ENCODE measurements around the gene PLA2G4E. TPM values are rescaled to one million over a fixed set of nuclear protein-coding genes. Genes with fewer than 3 reads are reported as not detected.
A peak's percentile ranks its signal among the peaks of the same experiment; 100 is the strongest.

The PLA2G4E gene
- total RNA-seq, 1 donor from 2014 or later, result not detected

- no peak for ATAC-seq
Observed at GRCh38 chr15:42031198-42031915, 10.5 kb upstream of the PLA2G4E start.

GRCh38 chr15:42027521-42027920 lies 6.7 kb upstream of the PLA2G4E start:
- ATAC-seq (no peak), DNase-seq (ENCODE audit: low spot score) (no peak)

More at GRCh38 chr15:42031198-42031915, 10.5 kb upstream of the PLA2G4E start:
- DNase-seq (ENCODE audit: low spot score), result no peak

GRCh38 chr15:42024303-42024702 lies 3.5 kb upstream of the PLA2G4E start:
- ATAC-seq (no peak), DNase-seq (ENCODE audit: low spot score) (no peak)

GRCh38 chr15:42021593-42021992 lies 751 bp upstream of the PLA2G4E start:
- no peak for DNase-seq (ENCODE audit: low spot score)
- no peak for ATAC-seq

- no peak for DNase-seq (ENCODE audit: low spot score)
- ATAC-seq, result no peak
Observed at GRCh38 chr15:42018306-42019224, 2.3 kb downstream of the PLA2G4E start.

GRCh38 chr15:42016971-42017370 lies 3.9 kb downstream of the PLA2G4E start:
- DNase-seq (ENCODE audit: low spot score) (no peak), ATAC-seq (no peak)

- ATAC-seq (no peak), DNase-seq (ENCODE audit: low spot score) (no peak)
Observed at GRCh38 chr15:42014406-42014805, 6.4 kb downstream of the PLA2G4E start.

GRCh38 chr15:42012928-42013482 lies 7.8 kb downstream of the PLA2G4E start:
- DNase-seq (ENCODE audit: low spot score) (no peak), ATAC-seq (no peak)

- no peak for DNase-seq (ENCODE audit: low spot score)
- ATAC-seq, result peak; percentile 66
Observed at GRCh38 chr15:42012241-42012640, 8.6 kb downstream of the PLA2G4E start.

GRCh38 chr15:42011074-42011473 lies 9.8 kb downstream of the PLA2G4E start:
- ATAC-seq (no peak), DNase-seq (ENCODE audit: low spot score) (no peak)

GRCh38 chr15:42010434-42010833 lies 10.4 kb downstream of the PLA2G4E start:
- DNase-seq (ENCODE audit: low spot score) (no peak), ATAC-seq (no peak)

GRCh38 chr15:42009474-42009873 lies 11.4 kb downstream of the PLA2G4E start:
- DNase-seq (ENCODE audit: low spot score) (no peak), ATAC-seq (no peak)

- DNase-seq (ENCODE audit: low spot score) (no peak), ATAC-seq (no peak)
Observed at GRCh38 chr15:42009022-42009421, 11.8 kb downstream of the PLA2G4E start.

GRCh38 chr15:42007386-42007785 lies 13.5 kb downstream of the PLA2G4E start:
- DNase-seq (ENCODE audit: low spot score), result no peak
- ATAC-seq, result no peak

- DNase-seq (ENCODE audit: low spot score) (no peak), ATAC-seq (no peak)
Observed at GRCh38 chr15:42002333-42002732, 18.5 kb downstream of the PLA2G4E start.

GRCh38 chr15:42001236-42001635 lies 19.6 kb downstream of the PLA2G4E start:
- ATAC-seq, result no peak
- no peak for DNase-seq (ENCODE audit: low spot score)

- no peak for ATAC-seq
- DNase-seq (ENCODE audit: low spot score), result no peak
Observed at GRCh38 chr15:41999290-42000285, 21.3 kb downstream of the PLA2G4E start.

- ATAC-seq (no peak), DNase-seq (ENCODE audit: low spot score) (no peak)
Observed at GRCh38 chr15:41997845-41998244, 23.0 kb downstream of the PLA2G4E start.

- ATAC-seq, result no peak
- DNase-seq (ENCODE audit: low spot score), result no peak
Observed at GRCh38 chr15:41996921-41997592, 23.8 kb downstream of the PLA2G4E start.

GRCh38 chr15:41996376-41996775 lies 24.5 kb downstream of the PLA2G4E start:
- DNase-seq (ENCODE audit: low spot score), result no peak
- no peak for ATAC-seq

All from left lobe of liver (tissue), 2 donors.